Measurements from ENCODE around the gene PML. TPM values are rescaled to one million over a fixed set of nuclear protein-coding genes. Genes with fewer than 3 reads are reported as not detected.

PML gene
- total RNA-seq, 1 donor: 31.9 TPM

DNA sequence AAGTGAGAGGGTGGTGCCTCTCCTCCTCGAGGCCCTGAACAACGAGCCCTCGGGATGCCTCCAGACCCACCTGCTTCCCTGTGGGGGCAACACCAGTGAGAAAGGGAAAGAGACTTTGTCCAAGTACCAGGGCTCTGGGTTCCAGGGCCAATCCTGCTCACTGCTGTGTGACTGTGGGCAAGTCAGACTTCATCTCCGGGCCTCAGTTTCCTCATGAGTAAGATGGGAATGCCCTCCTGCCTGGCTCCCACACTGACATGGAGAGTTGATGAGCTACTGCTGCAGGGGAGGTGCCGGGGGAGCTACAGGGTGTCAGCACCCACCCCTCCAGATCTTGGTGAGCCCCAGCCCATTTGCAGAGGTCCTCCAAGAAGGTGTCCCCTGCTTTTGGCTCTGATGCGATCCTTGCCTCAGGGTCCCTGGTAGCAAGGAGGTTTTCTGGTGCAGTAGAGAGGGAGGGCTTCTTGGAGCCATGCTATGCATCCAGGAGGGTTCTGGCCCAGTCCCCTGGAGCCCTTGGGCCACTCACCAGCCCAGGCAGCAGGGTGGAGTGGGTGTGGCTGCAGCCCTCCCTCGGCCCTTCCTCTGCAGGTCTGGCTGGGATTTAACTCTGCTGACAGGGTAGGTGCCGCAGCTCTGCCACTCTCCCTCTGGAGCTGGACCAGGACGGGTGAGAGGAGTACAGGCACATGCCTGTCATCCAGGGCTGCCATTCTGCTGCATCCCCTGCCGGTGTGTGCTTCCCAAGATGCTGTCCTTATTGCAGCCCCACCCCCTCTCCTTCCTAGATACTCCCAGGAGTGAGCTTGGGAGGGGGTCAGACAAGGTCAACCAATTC lies 41.4 kb upstream of the PML start:
- no peak overlapping the region for H3K4me3 ChIP-seq (ENCODE audit: low read depth, low read length)
- TF ChIP-seq, protein P1, sequence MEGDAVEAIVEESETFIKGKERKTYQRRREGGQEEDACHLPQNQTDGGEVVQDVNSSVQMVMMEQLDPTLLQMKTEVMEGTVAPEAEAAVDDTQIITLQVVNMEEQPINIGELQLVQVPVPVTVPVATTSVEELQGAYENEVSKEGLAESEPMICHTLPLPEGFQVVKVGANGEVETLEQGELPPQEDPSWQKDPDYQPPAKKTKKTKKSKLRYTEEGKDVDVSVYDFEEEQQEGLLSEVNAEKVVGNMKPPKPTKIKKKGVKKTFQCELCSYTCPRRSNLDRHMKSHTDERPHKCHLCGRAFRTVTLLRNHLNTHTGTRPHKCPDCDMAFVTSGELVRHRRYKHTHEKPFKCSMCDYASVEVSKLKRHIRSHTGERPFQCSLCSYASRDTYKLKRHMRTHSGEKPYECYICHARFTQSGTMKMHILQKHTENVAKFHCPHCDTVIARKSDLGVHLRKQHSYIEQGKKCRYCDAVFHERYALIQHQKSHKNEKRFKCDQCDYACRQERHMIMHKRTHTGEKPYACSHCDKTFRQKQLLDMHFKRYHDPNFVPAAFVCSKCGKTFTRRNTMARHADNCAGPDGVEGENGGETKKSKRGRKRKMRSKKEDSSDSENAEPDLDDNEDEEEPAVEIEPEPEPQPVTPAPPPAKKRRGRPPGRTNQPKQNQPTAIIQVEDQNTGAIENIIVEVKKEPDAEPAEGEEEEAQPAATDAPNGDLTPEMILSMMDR (IDR thresholded peaks at IDR 0.05; ENCODE audit: insufficient read depth, low read length): no peak
- DNase-seq (ENCODE audit: low read depth): no peak

DNA sequence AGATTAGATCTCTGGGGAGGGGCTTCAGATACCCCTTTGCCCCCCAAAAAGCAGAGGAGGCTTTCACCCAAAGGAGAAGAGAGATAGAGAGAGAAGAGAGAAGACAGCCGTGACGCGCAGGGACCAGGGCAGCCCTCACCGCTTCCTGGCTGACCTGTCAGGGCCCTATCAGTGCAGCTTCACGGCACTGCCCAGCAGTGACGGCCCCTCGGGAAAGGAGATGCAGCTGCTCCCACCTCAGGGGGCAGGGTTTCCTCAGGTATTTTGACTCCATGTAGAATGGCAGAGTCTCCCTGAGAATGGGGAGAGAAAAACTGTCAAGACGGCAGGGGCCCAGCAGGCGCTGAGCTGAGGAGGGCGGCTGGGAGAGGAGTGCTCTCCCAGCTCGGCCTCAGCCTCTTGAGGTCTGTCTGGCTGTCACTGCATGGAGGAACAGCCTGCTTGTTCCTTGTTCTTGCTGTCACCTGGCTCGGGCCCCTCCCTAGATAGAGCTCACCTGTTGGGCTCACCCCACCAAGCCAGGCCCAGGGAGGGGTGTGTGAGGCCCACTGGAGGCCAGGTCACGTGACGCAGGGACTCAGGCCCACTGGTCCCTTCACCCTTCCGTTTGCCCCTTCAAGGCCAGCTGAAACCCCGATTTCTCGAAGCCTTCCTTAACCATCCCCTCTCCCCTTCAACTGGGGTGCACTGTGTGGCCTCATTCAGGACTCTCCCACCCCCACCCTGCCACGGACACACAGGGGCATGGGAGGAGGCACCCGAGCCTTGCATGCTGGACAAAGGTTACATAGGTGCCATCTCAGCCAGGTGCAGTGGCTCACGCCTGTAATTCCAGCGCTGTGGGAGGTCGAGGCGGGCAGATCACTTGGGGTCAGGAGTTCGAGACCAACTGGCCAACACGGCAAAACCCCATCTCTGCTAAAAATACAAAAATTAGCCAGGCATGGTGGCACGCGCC lies 40.0 kb upstream of the PML start:
- no peak overlapping the region for H3K4me3 ChIP-seq (ENCODE audit: low read depth, low read length)
- no peak for DNase-seq (ENCODE audit: low read depth)
- TF ChIP-seq, protein P1 (IDR thresholded peaks at IDR 0.05; ENCODE audit: insufficient read depth, low read length): no peak

DNA sequence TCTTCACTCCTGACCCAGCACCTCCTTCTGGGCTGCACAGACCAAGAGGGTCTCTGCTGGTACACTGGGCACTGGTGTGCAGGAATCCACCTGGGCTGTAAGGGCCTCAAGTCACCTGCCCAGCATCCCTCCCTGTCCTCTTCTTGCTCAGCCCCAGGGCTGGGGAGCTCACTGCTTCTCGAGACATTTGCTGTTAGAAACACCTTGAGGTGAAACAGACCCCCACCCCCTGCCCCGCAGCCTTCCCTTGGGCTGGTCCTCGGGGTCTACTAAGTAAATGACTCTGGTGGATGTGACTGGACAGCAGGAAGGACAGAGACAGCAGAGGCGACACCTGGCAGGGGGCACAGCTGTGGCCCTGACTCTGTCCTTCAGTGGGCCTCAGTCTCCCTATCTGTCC lies 39.2 kb upstream of the PML start:
- no peak overlapping the region for H3K4me3 ChIP-seq (ENCODE audit: low read depth, low read length)
- DNase-seq (ENCODE audit: low read depth): no peak
- TF ChIP-seq, protein P1 (IDR thresholded peaks at IDR 0.05; ENCODE audit: insufficient read depth, low read length): no peak

DNA sequence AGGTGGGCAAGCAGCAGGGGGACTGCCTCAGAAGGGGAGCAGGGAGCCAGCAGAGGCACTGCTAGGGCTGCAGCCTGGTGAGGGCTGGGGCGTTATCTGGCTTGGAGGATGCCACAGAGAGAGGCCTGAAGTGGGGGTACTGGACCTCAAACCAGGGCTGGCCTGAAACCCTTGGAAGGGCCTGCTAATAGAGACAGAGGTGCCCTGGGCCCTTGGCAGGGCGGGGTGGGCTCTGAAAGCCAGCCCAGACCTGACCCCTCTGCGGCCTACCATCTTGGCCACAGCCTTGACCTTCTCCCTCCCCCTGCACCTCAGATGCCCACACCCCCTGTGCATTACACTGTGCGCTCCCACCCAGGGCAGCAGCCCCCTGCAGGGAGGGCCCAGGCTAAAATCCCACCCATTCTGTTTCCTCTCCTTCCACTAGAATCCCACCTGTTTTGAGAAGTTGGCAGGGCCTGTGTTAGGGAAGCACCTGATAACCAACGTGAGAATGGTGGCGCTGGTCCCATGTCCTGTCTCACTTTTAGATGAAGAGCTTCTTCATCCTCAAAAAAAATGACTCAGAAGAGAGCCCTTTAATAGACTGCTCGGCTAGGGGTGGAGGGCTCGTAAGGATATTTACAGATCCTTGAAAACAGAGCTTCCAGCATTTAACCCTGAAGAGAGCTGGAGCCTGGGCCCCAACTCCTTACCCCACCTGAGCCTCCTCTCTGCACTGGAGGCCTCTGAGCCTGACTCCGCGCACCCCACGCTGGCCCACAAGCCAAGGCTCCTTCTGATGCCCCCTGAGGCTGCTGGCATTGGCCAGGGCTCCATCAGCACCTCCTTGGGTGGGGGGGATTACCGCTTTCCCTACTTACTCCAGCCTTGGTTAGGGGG lies 38.4 kb upstream of the PML start:
- TF ChIP-seq, protein P1 (IDR thresholded peaks at IDR 0.05; ENCODE audit: insufficient read depth, low read length): no peak
- no peak for DNase-seq (ENCODE audit: low read depth)
- no peak overlapping the region for H3K4me3 ChIP-seq (ENCODE audit: low read depth, low read length)

DNA sequence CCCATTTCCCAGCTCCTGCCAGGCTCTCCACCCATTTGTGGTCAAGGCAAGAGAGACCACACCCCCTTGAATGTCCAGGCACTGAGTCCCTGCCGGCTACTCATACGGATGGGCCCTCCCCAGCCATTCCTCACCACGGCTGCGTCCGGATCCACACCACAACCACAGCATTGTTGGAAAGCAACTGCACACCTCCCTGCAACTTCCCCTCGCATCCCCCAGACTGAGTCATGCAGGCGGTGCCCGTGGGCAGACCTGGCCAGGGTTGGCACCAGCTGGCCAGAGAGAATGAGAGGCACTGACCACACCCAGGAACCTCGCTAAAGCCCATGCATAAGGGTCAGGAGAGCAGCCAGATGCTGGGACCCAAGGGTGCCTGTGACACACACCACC lies 37.8 kb upstream of the PML start:
- no peak overlapping the region for H3K4me3 ChIP-seq (ENCODE audit: low read depth, low read length)
- TF ChIP-seq, protein P1 (IDR thresholded peaks at IDR 0.05; ENCODE audit: insufficient read depth, low read length): no peak
- DNase-seq (ENCODE audit: low read depth): peak; percentile 91

DNA sequence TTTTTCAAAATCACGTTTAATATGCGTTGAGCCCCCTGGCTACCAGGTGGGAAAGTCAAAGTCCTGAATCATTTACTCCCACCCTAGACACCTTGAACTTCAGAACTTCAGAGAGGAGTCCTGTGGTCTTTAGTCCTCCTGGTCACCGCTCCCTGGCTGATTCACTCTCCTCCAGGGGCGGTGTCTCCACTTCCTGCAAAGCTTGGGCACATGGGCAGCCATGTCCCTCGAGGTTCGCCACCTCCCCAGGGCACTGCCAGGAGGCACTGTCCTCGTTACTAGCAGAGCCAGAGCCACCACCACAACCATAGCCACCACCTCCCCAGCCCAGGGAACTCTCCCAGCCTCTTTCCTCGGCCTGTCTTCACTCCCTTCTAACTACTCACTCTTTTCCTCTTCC lies 37.2 kb upstream of the PML start:
- no peak overlapping the region for H3K4me3 ChIP-seq (ENCODE audit: low read depth, low read length)
- DNase-seq (ENCODE audit: low read depth): no peak
- TF ChIP-seq, protein P1 (IDR thresholded peaks at IDR 0.05; ENCODE audit: insufficient read depth, low read length): no peak
